ENCODE data around the gene PBRM1. TPM values are rescaled to one million over a fixed set of nuclear protein-coding genes. Genes with fewer than 3 reads are reported as not detected.
"Not testable (repeated sequence)": the region's sequence is repeated elsewhere in the genome, so short reads cannot be mapped to it uniquely, and the experiment has no call there.

PBRM1 gene
- total and polyA plus RNA-seq, 7 donors = 8.4 to 94.2 (median 82.8) TPM

GRCh38 chr3:52678265-52679198 lies 7.2 kb downstream of the PBRM1 start:
- peaks cover 18 to 64% (median 31%) of the 10 kb centered on the region in 4 donors for H3K36me3 ChIP-seq
- peaks cover 0 to 20% (median 8%) of the 10 kb centered on the region in 4 donors for H3K4me1 ChIP-seq
- no peaks in the 10 kb centered on the region for H3K9me3 ChIP-seq
- H3K4me3 ChIP-seq = no peak overlapping the region
- intact Hi-C loops (cut with DNase I) = no loop called here
- no peak overlapping the region for H3K27ac ChIP-seq
- TF ChIP-seq CTCF (IDR thresholded peaks at IDR 0.05) (no peak), EP300 (IDR thresholded peaks at IDR 0.05) (no peak), POLR2A (IDR thresholded peaks at IDR 0.05) (no peak), POLR2AphosphoS5 (IDR thresholded peaks at IDR 0.05) (no peak)
- no peak for DNase-seq
- no peaks in the 10 kb centered on the region for H3K27me3 ChIP-seq
- WGBS, 2 donors = 97% methylated on average over 6 of the region's 6 CpGs

GRCh38 chr3:52676201-52676600 lies 9.5 kb downstream of the PBRM1 start:
- H3K27me3 ChIP-seq; DNase-seq; intact Hi-C loops (cut with DNase I); H3K9me3 ChIP-seq; H3K4me3 ChIP-seq; H3K27ac ChIP-seq: not testable (repeated sequence)
- H3K4me1 ChIP-seq = peaks cover 0 to 11% (median 4%) of the 10 kb centered on the region in 4 donors
- WGBS, 2 donors = 88 to 99% methylated on average over 3 of the region's 3 CpGs
- peaks cover 18 to 88% (median 34%) of the 10 kb centered on the region in 4 donors for H3K36me3 ChIP-seq

- no peaks in the 10 kb centered on the region for H3K27me3 ChIP-seq
- no peaks in the 10 kb centered on the region for H3K9me3 ChIP-seq
- 51 to 66% methylated on average over 1 of the region's 1 CpG for whole genome bisulfite sequencing, 2 donors
- no peak for DNase-seq
- peaks cover 0 to 22% (median 17%) of the 10 kb centered on the region in 4 donors for H3K4me1 ChIP-seq
- TF ChIP-seq POLR2A (IDR thresholded peaks at IDR 0.05) (no peak), CTCF (IDR thresholded peaks at IDR 0.05) (no peak)
- H3K36me3 ChIP-seq = peaks cover 6 to 68% (median 13%) of the 10 kb centered on the region in 4 donors
- H3K27ac ChIP-seq = peak overlapping the region in 3 of 4 donors; percentile 51 to 63 (median 57)
- H3K4me3 ChIP-seq = no peak overlapping the region
- intact Hi-C loops (cut with DNase I) = no loop called here
These were observed 14.0 kb downstream of the PBRM1 start for GRCh38 chr3:52671676-52672075.

- no peak for DNase-seq
- intact Hi-C loops (cut with DNase I) = no loop called here
- H3K4me1 ChIP-seq = peaks cover 0 to 22% (median 17%) of the 10 kb centered on the region in 4 donors
- no peaks in the 10 kb centered on the region for H3K27me3 ChIP-seq
- peaks cover 0 to 68% (median 10%) of the 10 kb centered on the region in 4 donors for H3K36me3 ChIP-seq
- TF ChIP-seq POLR2A (IDR thresholded peaks at IDR 0.05) (no peak), EP300 (IDR thresholded peaks at IDR 0.05) (no peak), POLR2AphosphoS5 (IDR thresholded peaks at IDR 0.05) (no peak), CTCF (IDR thresholded peaks at IDR 0.05) (no peak)
- whole genome bisulfite sequencing, 2 donors = 76 to 77% methylated on average over 9 of the region's 9 CpGs
- no peaks in the 10 kb centered on the region for H3K9me3 ChIP-seq
- no peak overlapping the region for H3K4me3 ChIP-seq
- peak overlapping the region; percentile 21 to 63 (median 54) for H3K27ac ChIP-seq
These were observed 14.8 kb downstream of the PBRM1 start for GRCh38 chr3:52670621-52671521.

- DNase-seq = no peak
- no peaks in the 10 kb centered on the region for H3K9me3 ChIP-seq
- 95 to 96% methylated on average over 3 of the region's 3 CpGs for WGBS, 2 donors
- TF ChIP-seq POLR2AphosphoS5 (IDR thresholded peaks at IDR 0.05) (no peak), EP300 (IDR thresholded peaks at IDR 0.05) (no peak), CTCF (IDR thresholded peaks at IDR 0.05) (no peak), POLR2A (IDR thresholded peaks at IDR 0.05) (no peak)
- H3K4me1 ChIP-seq = no peaks in the 10 kb centered on the region
- H3K27ac ChIP-seq = no peak overlapping the region
- no peaks in the 10 kb centered on the region for H3K27me3 ChIP-seq
- intact Hi-C loops (cut with DNase I) = no loop called here
- no peak overlapping the region for H3K4me3 ChIP-seq
- H3K36me3 ChIP-seq = peaks cover 16 to 88% (median 26%) of the 10 kb centered on the region in 4 donors
These were observed 22.6 kb downstream of the PBRM1 start for GRCh38 chr3:52663098-52663497.
